NB4 (cell line): ENCODE data around the gene PPM1N.

Experiments used
- CTCF ChIP-seq: IDR thresholded peaks from one replicate; pipeline ENCODE4 v1.5.1; 2012; ENCODE audit warnings: low read depth, low read length
- MAX ChIP-seq: IDR thresholded peaks from 2 replicates; pipeline ENCODE4 v1.6.1; 2011; ENCODE audit warnings: low read depth, low read length
- MYC ChIP-seq: IDR thresholded peaks from 2 replicates; pipeline ENCODE4 v1.6.1; 2011; ENCODE audit warnings: low read depth, low read length
- POLR2A ChIP-seq: IDR thresholded peaks from 2 replicates; pipeline ENCODE4 v1.6.1; 2011; ENCODE audit warnings: mild to moderate bottlenecking; ENCODE audit not compliant: insufficient read length; ENCODE audit errors: extremely low read depth

- TF ChIP-seq CTCF (no peak), MYC (no peak), POLR2A (no peak), MAX (no peak)
These were observed 452 bp upstream of the PPM1N start for GRCh38 chr19:45497791-45498190.
